Measurements from ENCODE around the gene B3GALNT2.

B3GALNT2 gene

GRCh38 chr1:235513495-235514366, 9.5 kb upstream of the B3GALNT2 start:
- Mint-ChIP-seq H3K36me3 (ENCODE audit: low read depth) (no peaks in the 10 kb centered on the region), H3K9me3 (no peaks in the 10 kb centered on the region), H3K27ac (no peak overlapping the region), H3K4me3 (no peak overlapping the region), H3K27me3 (peaks cover 6% of the 10 kb centered on the region), H3K4me1 (peaks cover 5% of the 10 kb centered on the region)
- ATAC-seq, result peak; percentile 55
- peak; percentile 42 for DNase-seq

GRCh38 chr1:235511470-235512240, 7.4 kb upstream of the B3GALNT2 start:
- Mint-ChIP-seq H3K4me3 (no peak overlapping the region), H3K9me3 (no peaks in the 10 kb centered on the region), H3K27ac (no peak overlapping the region), H3K27me3 (peaks cover 6% of the 10 kb centered on the region), H3K36me3 (ENCODE audit: low read depth) (no peaks in the 10 kb centered on the region), H3K4me1 (peaks cover 10% of the 10 kb centered on the region)
- ATAC-seq (peak; percentile 42), DNase-seq (no peak)

- Mint-ChIP-seq H3K27ac (no peak overlapping the region), H3K27me3 (peaks cover 6% of the 10 kb centered on the region), H3K4me1 (peaks cover 17% of the 10 kb centered on the region), H3K36me3 (ENCODE audit: low read depth) (no peaks in the 10 kb centered on the region), H3K9me3 (no peaks in the 10 kb centered on the region), H3K4me3 (no peak overlapping the region)
- DNase-seq, result no peak
- no peak for ATAC-seq
Observed at GRCh38 chr1:235510823-235511222, 6.6 kb upstream of the B3GALNT2 start.

GRCh38 chr1:235507623-235508022, 3.4 kb upstream of the B3GALNT2 start:
- Mint-ChIP-seq H3K4me3 (no peak overlapping the region), H3K27ac (no peak overlapping the region), H3K36me3 (ENCODE audit: low read depth) (no peaks in the 10 kb centered on the region), H3K27me3 (no peaks in the 10 kb centered on the region), H3K4me1 (peaks cover 28% of the 10 kb centered on the region), H3K9me3 (no peaks in the 10 kb centered on the region)
- no peak for DNase-seq
- ATAC-seq, result no peak

GRCh38 chr1:235504494-235505222, 406 bp upstream of the B3GALNT2 start:
- peak; percentile 87 for ATAC-seq
- no peaks in the 10 kb centered on the region for H3K9me3 Mint-ChIP-seq
- peak overlapping the region; percentile 100 for H3K27ac Mint-ChIP-seq
- peaks cover 42% of the 10 kb centered on the region for H3K4me1 Mint-ChIP-seq
- H3K36me3 Mint-ChIP-seq (ENCODE audit: low read depth), result no peaks in the 10 kb centered on the region
- no peaks in the 10 kb centered on the region for H3K27me3 Mint-ChIP-seq
- peak overlapping the region; percentile 99 for H3K4me3 Mint-ChIP-seq
- peak; percentile 99 for DNase-seq

- Mint-ChIP-seq H3K4me1 (peaks cover 42% of the 10 kb centered on the region), H3K27ac (peak overlapping the region; percentile 87), H3K27me3 (no peaks in the 10 kb centered on the region), H3K36me3 (ENCODE audit: low read depth) (no peaks in the 10 kb centered on the region), H3K4me3 (peak overlapping the region; percentile 99), H3K9me3 (no peaks in the 10 kb centered on the region)
- ATAC-seq (no peak), DNase-seq (peak; percentile 43)
Observed at GRCh38 chr1:235503403-235504121, 690 bp downstream of the B3GALNT2 start.

- no peak for DNase-seq
- peak overlapping the region; percentile 99 for H3K4me3 Mint-ChIP-seq
- ATAC-seq, result no peak
- no peaks in the 10 kb centered on the region for H3K9me3 Mint-ChIP-seq
- H3K36me3 Mint-ChIP-seq (ENCODE audit: low read depth), result no peaks in the 10 kb centered on the region
- H3K27me3 Mint-ChIP-seq, result no peaks in the 10 kb centered on the region
- H3K27ac Mint-ChIP-seq, result peak overlapping the region; percentile 87
- H3K4me1 Mint-ChIP-seq, result peaks cover 43% of the 10 kb centered on the region
Observed at GRCh38 chr1:235502601-235503402, 1.4 kb downstream of the B3GALNT2 start.

GRCh38 chr1:235500971-235501540, 3.2 kb downstream of the B3GALNT2 start:
- Mint-ChIP-seq H3K9me3 (no peaks in the 10 kb centered on the region), H3K36me3 (ENCODE audit: low read depth) (no peaks in the 10 kb centered on the region), H3K27ac (no peak overlapping the region), H3K27me3 (no peaks in the 10 kb centered on the region), H3K4me3 (no peak overlapping the region), H3K4me1 (peaks cover 34% of the 10 kb centered on the region)
- no peak for ATAC-seq
- no peak for DNase-seq

- no peak overlapping the region for H3K4me3 Mint-ChIP-seq
- H3K9me3 Mint-ChIP-seq, result no peaks in the 10 kb centered on the region
- peaks cover 27% of the 10 kb centered on the region for H3K4me1 Mint-ChIP-seq
- H3K27ac Mint-ChIP-seq, result no peak overlapping the region
- DNase-seq (no peak), ATAC-seq (no peak)
- H3K36me3 Mint-ChIP-seq (ENCODE audit: low read depth), result peaks cover 23% of the 10 kb centered on the region
- H3K27me3 Mint-ChIP-seq, result no peaks in the 10 kb centered on the region
Observed at GRCh38 chr1:235495551-235495950, 8.7 kb downstream of the B3GALNT2 start.

GRCh38 chr1:235495030-235495429, 9.2 kb downstream of the B3GALNT2 start:
- Mint-ChIP-seq H3K4me1 (peaks cover 27% of the 10 kb centered on the region), H3K36me3 (ENCODE audit: low read depth) (peaks cover 23% of the 10 kb centered on the region), H3K27ac (no peak overlapping the region), H3K27me3 (no peaks in the 10 kb centered on the region), H3K4me3 (no peak overlapping the region), H3K9me3 (no peaks in the 10 kb centered on the region)
- no peak for DNase-seq
- no peak for ATAC-seq

GRCh38 chr1:235494531-235494930, 9.7 kb downstream of the B3GALNT2 start:
- Mint-ChIP-seq H3K4me1 (peaks cover 32% of the 10 kb centered on the region), H3K36me3 (ENCODE audit: low read depth) (peaks cover 23% of the 10 kb centered on the region), H3K4me3 (no peak overlapping the region), H3K27me3 (no peaks in the 10 kb centered on the region), H3K9me3 (no peaks in the 10 kb centered on the region), H3K27ac (no peak overlapping the region)
- DNase-seq, result no peak
- no peak for ATAC-seq

- ATAC-seq (no peak), DNase-seq (no peak)
- H3K4me1 Mint-ChIP-seq, result peaks cover 36% of the 10 kb centered on the region
- no peaks in the 10 kb centered on the region for H3K27me3 Mint-ChIP-seq
- no peaks in the 10 kb centered on the region for H3K9me3 Mint-ChIP-seq
- H3K4me3 Mint-ChIP-seq, result no peak overlapping the region
- H3K36me3 Mint-ChIP-seq (ENCODE audit: low read depth), result peaks cover 27% of the 10 kb centered on the region
- H3K27ac Mint-ChIP-seq, result no peak overlapping the region
Observed at GRCh38 chr1:235491644-235492043, 12.6 kb downstream of the B3GALNT2 start.

- Mint-ChIP-seq H3K9me3 (no peaks in the 10 kb centered on the region), H3K4me1 (peaks cover 12% of the 10 kb centered on the region), H3K36me3 (ENCODE audit: low read depth) (peaks cover 26% of the 10 kb centered on the region), H3K4me3 (no peak overlapping the region), H3K27me3 (no peaks in the 10 kb centered on the region), H3K27ac (no peak overlapping the region)
- ATAC-seq (no peak), DNase-seq (no peak)
Observed at GRCh38 chr1:235486321-235486720, 17.9 kb downstream of the B3GALNT2 start.

Data from activated naive CD8-positive, alpha-beta T cell treated with anti-CD3 and anti-CD28 coated beads, Interleukin-2, amount 50 U/mL, for 24 hours (primary cell).